Chondrocyte (in vitro differentiated cells): ENCODE results near the gene KIF26B. TPM values are rescaled to one million over a fixed set of nuclear protein-coding genes. Genes with fewer than 3 reads are reported as not detected.
A peak's percentile ranks its signal among the peaks of the same experiment; 100 is the strongest.

ENCODE experiments used
- DNase-seq: peaks from one replicate; pipeline ENCODE4 v3.0.0; 2021; ENCODE audit warnings: mixed read lengths, low spot score
- H3K27ac Mint-ChIP-seq: one replicate; pipeline ENCODE4 v1.8.0; 2021; ENCODE audit warnings: mild to moderate bottlenecking, moderate library complexity, mixed read lengths; ENCODE audit not compliant: unreplicated experiment
- H3K27me3 Mint-ChIP-seq: 2 replicates; pipeline ENCODE4 v1.8.0; 2021; ENCODE audit warnings: low read depth, mixed read lengths
- H3K36me3 Mint-ChIP-seq: 2 replicates; pipeline ENCODE4 v1.8.0; 2021; ENCODE audit warnings: low read depth, mixed read lengths
- H3K4me1 Mint-ChIP-seq: 2 replicates; pipeline ENCODE4 v1.8.0; 2021; ENCODE audit warnings: low read depth, mild to moderate bottlenecking, mixed read lengths
- H3K4me3 Mint-ChIP-seq: one replicate; pipeline ENCODE4 v1.8.0; 2021; ENCODE audit warnings: mild to moderate bottlenecking, moderate library complexity, mixed read lengths; ENCODE audit not compliant: unreplicated experiment
- H3K9me3 Mint-ChIP-seq: 2 replicates; pipeline ENCODE4 v1.8.0; 2021; ENCODE audit warnings: low read depth, mixed read lengths
- total RNA-seq: library from RNA; stranded (reverse); gene quantifications from 3 replicates; pipeline ENCODE4 v1.2.1, GENCODE V29; 2021
- TF ChIP-seq, protein P1 (sequence below): fragments of 200-600 bp; sonication (generic); IDR thresholded peaks from 2 replicates; pipeline ENCODE4 v1.5.0; 2021; ENCODE audit warnings: antibody characterized with exemption, mild to moderate bottlenecking, moderate library complexity

The KIF26B gene
- total RNA-seq, 1 donor from 2014 or later, result 47.0 TPM

DNA sequence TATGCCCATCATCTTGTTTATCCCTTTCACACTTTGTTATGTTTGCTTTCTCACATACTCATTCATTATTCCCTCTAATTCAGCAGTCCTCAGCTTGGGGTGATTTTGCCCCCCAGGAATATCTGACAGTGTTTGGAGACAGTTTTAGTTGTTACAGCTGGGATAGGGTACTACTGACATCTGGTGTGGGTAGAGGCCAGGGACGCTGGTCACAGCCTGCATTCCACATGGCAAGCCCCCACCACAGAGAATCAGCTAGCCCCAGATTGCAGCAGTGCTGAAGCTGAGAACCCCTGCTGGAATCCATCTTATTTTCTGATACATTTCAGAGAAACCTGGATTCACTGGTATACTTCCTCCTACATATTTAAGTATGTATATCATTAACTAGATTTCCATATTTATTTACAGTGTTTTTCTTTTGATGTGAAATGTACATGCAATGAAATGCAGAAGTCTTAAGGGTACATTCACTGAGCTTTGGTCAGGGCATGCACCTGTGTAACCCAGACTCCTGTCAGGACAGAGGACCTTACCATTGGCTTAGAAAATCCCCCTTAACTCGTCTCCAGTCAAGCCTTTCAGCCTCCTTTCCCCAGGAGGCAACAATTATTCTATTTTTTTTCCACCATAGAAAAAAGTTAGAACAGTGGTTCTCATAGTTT is 68.3 kb downstream of the KIF26B start:
- Mint-ChIP-seq H3K4me3 (no peak overlapping the region), H3K27me3 (no peaks in the 10 kb centered on the region), H3K9me3 (no peaks in the 10 kb centered on the region), H3K27ac (no peak overlapping the region), H3K36me3 (peaks cover 3% of the 10 kb centered on the region), H3K4me1 (no peaks in the 10 kb centered on the region)
- no peak for DNase-seq
- TF ChIP-seq, protein P1, sequence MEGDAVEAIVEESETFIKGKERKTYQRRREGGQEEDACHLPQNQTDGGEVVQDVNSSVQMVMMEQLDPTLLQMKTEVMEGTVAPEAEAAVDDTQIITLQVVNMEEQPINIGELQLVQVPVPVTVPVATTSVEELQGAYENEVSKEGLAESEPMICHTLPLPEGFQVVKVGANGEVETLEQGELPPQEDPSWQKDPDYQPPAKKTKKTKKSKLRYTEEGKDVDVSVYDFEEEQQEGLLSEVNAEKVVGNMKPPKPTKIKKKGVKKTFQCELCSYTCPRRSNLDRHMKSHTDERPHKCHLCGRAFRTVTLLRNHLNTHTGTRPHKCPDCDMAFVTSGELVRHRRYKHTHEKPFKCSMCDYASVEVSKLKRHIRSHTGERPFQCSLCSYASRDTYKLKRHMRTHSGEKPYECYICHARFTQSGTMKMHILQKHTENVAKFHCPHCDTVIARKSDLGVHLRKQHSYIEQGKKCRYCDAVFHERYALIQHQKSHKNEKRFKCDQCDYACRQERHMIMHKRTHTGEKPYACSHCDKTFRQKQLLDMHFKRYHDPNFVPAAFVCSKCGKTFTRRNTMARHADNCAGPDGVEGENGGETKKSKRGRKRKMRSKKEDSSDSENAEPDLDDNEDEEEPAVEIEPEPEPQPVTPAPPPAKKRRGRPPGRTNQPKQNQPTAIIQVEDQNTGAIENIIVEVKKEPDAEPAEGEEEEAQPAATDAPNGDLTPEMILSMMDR, result no peak

- no peaks in the 10 kb centered on the region for H3K9me3 Mint-ChIP-seq
- peaks cover 6% of the 10 kb centered on the region for H3K36me3 Mint-ChIP-seq
- DNase-seq, result no peak
- no peaks in the 10 kb centered on the region for H3K4me1 Mint-ChIP-seq
- H3K27ac Mint-ChIP-seq, result no peak overlapping the region
- TF ChIP-seq, protein P1, result no peak
- H3K4me3 Mint-ChIP-seq, result no peak overlapping the region
- no peaks in the 10 kb centered on the region for H3K27me3 Mint-ChIP-seq
Measured at GRCh38 chr1:245225322-245226202, 70.8 kb downstream of the KIF26B start.

DNA sequence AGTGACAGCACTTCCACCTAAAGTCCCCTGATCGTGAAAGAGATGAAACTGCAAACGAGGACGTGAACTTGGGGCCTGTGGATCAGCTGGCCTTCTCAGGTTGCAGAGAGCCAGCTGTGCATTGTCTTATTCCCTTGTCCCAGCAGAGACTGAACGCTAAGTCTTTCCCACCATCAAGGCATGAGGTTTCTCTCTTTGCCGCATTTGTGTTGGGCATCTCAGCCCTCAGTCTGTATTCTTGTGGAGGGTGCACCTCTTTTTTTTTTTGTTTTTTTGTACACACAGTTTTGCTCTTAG is 71.4 kb downstream of the KIF26B start:
- H3K36me3 Mint-ChIP-seq, result peaks cover 7% of the 10 kb centered on the region
- TF ChIP-seq, protein P1, result peak; percentile 7
- H3K27ac Mint-ChIP-seq, result no peak overlapping the region
- H3K4me1 Mint-ChIP-seq, result no peaks in the 10 kb centered on the region
- H3K9me3 Mint-ChIP-seq, result no peaks in the 10 kb centered on the region
- H3K4me3 Mint-ChIP-seq, result no peak overlapping the region
- DNase-seq, result no peak
- no peaks in the 10 kb centered on the region for H3K27me3 Mint-ChIP-seq

- Mint-ChIP-seq H3K4me1 (peaks cover 5% of the 10 kb centered on the region), H3K27me3 (no peaks in the 10 kb centered on the region), H3K36me3 (peaks cover 7% of the 10 kb centered on the region), H3K4me3 (no peak overlapping the region), H3K27ac (no peak overlapping the region), H3K9me3 (no peaks in the 10 kb centered on the region)
- TF ChIP-seq, protein P1, result no peak
- no peak for DNase-seq
Measured at GRCh38 chr1:245229051-245229450, 74.3 kb downstream of the KIF26B start.

- no peak overlapping the region for H3K27ac Mint-ChIP-seq
- no peak overlapping the region for H3K4me3 Mint-ChIP-seq
- peaks cover 24% of the 10 kb centered on the region for H3K4me1 Mint-ChIP-seq
- DNase-seq, result no peak
- TF ChIP-seq, protein P1, result no peak
- no peaks in the 10 kb centered on the region for H3K9me3 Mint-ChIP-seq
- H3K36me3 Mint-ChIP-seq, result peaks cover 6% of the 10 kb centered on the region
- H3K27me3 Mint-ChIP-seq, result no peaks in the 10 kb centered on the region
Measured at GRCh38 chr1:245232931-245233330, 78.1 kb downstream of the KIF26B start.
